Femur (tissue), 1 donor: ENCODE measurements around the gene RFC2.

Experiments used
- DNase-seq: peaks from one replicate; pipeline ENCODE4 v3.0.0-alpha.2; 2017

RFC2 gene

DNA sequence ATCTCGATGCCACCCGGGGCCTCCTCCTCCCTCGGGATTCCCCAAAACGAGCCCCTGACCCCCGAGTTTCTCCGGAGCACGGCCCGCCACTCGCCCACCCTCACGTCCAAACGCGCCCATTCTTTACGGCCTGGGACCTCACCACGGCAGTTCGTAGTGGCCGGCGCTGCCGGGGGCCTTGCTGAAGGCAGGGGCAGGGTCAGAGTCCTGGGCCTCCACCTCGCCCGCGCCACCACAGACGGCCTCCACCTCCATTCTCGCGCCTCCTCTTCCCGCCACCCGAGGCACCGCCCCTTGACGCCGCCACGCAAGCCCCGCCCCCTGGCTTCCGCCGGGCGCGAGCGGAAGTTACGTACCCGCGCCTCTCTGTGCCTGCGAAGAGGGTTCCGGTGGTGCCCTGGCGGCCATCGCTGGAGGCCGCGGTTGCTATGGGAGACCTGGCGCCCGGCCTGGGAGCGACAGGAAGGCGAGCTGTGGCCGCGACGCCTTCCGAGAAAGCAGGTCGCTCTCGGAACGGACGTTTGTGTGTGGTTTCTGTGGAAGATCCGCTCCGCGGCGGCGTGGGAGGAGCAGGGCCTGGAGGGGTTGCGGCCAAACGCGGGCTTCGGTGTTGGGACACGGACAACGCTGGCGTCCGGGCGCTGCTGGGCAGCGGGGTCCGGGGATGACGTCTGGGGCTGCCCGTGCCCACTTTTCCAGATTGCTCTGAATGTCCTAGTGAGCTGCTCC lies at the start of gene RFC2:
Gene RFC2, minus strand, starts transcription at position 271 of the 729 bp plus-strand sequence. Its CDS starts 16 bp downstream, at position 255.
- peak; percentile 99 for DNase-seq

DNA sequence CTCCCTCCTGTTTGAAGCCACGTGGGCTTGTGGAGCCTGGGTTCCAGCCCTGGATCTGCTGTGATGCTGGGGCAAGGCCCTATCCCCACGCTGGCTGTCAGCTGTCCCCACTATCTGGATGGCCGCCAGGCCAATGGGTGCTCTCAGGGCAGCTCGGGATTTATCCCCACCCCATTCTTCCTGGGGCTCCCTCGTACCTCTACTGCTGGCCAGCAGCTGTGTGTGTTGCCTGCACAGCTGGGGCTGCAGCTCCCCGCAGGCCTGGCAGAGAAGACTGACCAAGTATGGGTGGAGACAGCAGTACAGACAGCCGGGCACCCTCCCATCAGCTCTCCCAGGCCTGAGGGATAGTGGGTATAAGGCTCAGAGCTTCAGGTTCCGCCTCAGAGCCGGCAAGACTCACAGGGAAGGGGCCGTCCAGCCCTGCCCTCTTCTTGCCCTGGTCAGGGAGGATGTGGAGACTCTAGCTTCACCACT lies 48.6 kb upstream of the RFC2 start:
- DNase-seq: peak; percentile 56

DNA sequence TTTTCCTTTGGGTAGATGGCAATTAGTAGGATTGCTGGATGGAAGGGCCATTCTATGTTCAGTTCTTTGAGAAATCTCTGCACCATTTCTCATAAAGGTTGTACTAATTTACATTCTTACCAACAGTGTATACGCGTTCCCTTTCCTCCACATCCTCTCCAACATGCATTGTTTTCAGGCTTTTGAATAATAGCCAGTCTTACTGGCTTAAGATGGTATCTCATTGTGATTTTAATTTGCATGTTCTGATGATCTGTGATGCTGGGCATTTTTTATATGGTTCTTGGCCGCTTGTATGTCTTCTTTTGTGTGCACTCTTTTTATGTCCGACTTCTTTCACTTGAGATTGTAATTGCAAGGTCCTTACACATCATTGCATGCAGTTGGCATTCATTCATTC lies 46.7 kb upstream of the RFC2 start:
- DNase-seq: no peak

DNA sequence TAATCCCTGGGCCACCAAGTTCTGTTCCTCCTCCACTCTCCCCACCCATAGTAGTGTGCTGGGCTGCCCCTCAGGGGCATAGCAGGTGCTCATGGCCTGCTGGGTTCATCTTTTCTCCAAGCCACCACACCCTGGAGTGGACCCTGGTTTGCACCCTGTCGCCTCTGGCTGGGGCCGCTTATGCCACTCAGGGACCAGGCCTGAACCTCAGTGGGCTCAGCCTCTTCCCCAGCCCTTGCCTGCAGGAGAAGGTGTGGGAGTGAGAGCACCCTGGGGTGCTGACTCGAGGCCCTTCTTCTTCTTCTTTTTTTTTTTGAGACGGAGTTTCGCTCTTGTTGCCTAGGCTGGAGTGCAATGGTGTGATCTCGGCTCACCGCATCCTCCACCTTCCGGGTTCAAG lies 45.2 kb upstream of the RFC2 start:
- DNase-seq: no peak

DNA sequence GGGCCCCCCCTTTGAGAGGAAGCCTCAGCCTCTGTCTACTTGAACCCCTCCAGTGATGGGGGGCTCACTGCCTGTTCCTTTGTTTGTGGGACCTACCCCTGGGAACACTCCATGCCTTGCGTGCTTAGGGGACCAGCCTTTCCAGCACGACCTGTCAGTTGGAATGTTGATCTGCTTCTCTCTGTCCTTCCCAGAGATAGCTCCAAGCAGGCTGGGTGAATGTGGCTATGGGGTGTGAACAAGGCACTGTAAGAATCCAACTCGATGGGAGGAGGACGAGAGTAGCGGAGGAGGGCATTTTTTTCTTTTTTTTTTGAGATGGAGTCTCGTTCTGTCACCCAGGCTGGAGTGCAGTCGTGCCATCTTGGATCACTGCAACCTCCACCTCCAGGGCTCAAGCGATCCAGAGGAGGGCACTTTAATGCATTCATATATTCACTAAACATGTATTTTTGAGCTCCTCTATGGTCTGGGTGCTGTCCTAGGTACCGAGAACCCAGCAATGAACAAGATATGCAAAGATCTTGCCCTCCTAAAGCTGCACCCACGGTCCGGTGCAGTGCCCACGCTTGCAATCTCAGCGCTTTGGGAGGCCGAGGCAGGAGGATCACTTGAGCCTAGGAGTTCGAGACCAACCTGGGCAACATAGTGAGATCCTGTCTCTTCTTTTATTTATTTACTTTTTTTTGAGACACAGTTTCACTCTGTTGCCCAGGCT lies 43.5 kb upstream of the RFC2 start:
- DNase-seq: no peak

DNA sequence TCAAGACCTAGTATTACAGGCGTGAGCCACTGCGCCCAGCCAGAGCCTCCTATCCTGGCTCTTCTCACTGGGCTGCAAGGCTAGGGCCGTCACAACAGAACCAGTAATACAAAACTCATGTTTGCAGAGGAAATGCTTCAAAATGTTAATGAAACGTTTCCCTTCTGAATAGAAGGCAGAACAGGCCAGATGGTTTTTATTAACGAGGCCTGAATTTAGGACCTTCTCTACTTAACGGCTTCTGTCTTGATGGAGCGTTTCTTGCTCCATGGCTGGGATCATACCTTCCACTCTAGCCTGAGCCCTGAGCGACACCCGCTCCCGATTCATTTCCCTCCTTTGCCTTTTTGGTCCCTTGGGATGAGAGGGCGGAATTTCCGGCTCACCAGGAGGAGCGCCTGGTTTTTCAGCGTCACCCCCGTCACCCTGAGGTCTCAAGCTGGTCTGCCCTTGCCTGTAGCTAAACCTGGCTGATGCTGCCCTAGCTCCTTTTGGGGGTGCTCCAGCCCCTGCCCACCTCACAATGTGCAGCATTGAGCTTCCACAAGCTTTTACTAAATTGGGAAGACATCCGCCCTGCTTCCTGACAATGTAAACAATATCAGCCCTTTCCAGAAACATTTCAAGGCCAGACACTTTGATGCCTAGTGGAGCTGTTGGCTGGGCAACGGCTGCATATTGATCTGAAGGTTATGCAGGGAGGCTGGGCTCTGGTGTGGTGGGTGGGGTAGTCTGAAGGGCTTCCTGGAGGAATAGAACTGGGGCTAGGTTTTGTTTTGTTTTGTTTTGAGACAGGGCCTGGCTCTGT lies 40.2 kb upstream of the RFC2 start:
- DNase-seq: peak; percentile 55

DNA sequence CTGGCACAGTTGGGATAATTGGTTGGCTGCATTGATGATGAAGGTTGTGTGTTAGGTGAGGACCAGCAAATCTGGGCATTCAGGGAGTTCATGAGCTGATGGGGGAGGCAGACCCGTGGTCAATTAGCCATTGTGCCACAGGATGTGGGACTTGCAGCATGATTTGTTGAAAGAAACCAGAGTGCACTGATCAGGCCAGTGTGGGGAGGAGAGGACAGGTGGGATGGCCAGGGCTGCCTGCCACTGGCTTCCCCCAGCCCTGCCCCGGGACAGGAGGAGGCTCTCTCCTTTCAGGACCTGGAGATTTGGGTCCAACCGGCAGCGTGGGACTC lies 39.3 kb upstream of the RFC2 start:
- DNase-seq: no peak

DNA sequence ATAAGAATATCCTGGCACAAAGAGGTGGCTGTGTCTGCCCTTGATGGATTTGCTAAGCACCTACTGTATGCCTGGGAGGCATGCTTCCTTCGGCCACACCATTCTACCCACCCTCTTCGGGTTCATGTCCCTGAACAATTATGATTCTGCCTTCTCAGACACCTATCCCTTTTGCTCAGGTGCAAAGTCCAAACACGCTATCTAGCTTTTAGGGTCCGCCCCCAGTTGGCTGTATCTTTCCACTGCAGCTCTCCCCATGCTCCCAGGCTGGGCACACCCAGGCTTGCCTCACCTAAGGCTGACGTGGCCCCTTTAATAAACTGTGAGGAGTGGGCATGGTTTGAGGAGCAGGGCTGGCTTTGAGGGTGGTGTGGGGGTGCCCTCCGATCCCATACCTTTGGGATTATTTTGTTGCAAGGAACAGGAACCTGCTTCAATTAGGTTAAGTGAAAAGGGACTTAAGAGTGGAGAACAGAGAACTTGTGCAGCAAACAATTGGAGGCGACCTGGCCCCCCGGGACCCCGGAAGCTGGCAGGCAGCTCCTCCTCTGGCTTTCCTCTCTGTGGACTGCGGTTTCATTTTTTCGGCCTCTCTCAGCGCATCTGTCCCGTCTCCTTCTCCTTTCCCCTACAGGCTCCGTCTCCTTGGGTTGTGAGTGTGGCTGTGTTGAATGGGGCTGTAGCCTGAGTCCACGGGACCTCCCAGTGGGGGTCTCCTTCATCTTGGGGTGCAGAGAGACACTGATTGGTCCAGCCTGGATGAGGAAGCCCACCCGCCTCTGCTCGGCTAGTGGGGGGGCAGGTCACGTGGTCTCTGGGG lies 38.8 kb upstream of the RFC2 start:
- DNase-seq: no peak

DNA sequence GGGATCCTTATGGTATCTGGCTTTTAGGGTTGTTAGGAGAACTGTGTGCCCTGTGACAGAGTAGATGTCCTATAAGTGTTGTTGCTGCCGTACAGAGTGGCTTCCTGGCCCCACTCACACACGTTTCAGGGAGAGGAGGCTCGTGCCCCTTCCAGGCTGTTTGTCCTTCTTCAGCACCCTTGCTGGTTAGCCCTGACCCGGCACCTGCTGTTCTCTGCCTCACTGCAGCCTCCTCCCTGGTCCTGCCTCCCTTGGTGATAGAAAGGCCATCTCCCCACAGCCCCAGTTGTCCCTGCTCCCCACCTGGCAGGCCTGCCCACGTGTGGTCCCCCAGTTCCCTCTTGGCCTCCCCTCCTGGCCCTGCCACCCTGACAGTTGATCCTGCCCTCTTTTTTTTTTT lies 37.3 kb upstream of the RFC2 start:
- no peak for DNase-seq

DNA sequence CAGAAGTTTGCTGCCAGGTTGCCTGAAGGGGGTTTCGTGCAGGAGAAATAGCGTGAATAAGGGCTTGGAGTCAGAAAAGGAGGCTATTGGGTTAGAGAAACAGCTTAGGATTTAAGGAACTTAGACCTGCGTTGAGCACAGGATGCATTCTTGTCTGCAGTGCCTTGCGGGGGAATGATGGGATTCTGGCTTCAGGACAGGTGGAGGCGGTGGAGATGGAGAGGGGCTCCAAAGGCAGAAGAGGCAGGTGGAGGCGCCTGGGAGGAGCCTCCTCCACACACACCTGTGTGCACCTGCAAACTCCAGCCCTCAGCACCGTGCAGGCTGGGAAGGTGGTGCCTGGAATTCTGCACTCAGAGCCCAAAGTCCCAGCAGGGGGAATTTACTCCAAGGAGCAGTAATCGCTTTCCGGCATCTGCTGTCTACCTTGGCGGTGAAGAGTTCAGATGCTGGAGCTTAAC lies 36.8 kb upstream of the RFC2 start:
- no peak for DNase-seq

DNA sequence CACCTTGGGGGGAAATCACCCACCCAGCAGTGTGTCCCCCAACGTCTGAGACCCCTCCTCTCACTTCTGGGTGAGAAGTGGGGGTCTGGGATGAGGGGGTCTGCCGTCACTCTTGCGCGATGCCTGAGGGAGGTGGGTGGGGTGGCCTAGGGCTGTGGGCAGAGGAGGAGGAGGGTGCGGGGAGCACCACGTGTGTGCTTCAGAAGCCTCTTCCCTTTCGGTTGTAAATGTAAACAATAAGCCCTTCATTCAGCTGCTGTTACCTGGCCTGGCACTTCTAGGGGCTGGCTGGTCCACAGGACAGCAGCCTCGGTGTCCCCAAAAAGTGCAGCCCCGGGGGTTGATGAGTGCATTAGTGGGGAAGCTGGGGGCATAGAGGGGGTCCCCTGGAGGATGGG lies 36.4 kb upstream of the RFC2 start:
- no peak for DNase-seq

DNA sequence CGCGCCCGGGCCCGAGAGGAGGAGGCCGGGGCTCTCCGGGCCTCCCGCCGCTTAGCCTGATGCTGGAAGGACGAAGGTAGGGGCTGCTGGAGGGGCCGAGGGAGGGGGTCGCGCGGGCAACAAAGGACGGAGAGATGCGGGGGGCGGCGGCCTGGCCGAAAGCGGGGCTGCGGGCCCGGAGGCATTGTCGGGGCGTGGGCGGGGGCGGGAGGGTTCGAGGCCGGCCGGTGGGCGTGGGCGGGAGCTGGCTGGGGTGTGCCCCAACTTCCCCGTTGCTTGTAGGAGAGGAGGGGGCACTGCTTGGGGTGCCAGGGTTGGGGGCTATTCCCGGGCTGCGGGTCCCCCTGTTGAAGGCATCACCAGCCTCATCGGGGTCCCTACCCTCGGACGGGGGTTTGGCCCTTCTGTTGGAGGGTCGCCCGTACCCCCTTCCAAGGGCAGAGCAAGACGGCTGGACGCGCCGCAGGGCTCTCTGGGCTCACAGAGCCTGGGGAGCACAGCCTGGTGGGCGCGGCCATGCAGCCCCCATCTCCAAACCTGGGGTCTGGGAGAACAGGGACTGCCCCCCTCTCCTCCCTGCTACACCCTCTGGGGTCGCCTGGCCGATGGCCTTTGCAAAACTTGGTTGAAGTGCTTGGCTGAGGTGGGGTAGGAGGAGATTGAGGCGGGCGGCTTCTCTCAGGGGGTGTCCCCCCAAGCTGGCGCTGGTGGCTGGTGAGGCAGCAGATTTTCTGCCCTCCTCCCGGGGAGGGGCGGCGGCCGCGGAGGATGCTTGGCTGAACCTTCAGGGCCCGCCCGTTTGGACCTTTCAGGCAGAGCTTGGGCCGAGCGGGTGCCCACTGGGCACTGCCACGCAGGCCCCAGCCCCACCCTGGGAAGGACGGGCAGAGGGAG lies 35.7 kb upstream of the RFC2 start:
- peak; percentile 56 for DNase-seq

DNA sequence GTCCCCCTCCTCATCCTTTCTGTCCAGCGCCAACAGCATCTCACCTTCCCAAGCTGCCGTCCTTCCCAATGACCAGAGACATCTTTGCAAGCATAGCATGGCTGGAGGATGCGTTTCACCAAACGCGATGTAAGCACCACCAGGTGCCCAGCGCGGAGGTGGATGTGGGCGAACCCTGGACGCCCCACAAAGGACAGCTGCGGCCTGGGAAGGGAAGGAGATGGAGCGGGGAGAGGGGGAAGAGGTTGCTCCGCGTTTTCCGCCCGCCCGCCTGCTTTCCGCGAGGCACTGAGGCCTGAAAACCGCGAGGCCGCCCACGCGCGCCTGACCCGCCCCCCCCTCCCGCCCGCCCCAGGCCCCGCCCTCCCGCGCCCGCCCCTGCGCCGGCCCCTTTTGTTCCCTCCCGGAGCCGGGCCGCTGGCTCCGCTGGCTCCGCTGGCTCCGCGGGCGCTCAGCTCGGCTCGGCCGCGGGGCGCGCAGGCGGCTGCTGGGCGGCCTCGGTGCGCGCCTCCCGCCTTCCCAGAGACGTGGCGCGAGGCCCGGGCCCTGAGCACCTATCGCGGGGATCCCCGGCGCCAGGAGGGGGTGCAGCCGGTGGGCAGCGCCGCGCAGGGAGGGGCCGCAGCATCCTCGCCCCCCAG lies 34.9 kb upstream of the RFC2 start, which contains the start of gene CLIP2:
Gene CLIP2, plus strand, starts transcription at position 390 of the 641 bp plus-strand sequence. CDS start 28,140 bp downstream, outside the sequence.
- DNase-seq: peak; percentile 94

DNA sequence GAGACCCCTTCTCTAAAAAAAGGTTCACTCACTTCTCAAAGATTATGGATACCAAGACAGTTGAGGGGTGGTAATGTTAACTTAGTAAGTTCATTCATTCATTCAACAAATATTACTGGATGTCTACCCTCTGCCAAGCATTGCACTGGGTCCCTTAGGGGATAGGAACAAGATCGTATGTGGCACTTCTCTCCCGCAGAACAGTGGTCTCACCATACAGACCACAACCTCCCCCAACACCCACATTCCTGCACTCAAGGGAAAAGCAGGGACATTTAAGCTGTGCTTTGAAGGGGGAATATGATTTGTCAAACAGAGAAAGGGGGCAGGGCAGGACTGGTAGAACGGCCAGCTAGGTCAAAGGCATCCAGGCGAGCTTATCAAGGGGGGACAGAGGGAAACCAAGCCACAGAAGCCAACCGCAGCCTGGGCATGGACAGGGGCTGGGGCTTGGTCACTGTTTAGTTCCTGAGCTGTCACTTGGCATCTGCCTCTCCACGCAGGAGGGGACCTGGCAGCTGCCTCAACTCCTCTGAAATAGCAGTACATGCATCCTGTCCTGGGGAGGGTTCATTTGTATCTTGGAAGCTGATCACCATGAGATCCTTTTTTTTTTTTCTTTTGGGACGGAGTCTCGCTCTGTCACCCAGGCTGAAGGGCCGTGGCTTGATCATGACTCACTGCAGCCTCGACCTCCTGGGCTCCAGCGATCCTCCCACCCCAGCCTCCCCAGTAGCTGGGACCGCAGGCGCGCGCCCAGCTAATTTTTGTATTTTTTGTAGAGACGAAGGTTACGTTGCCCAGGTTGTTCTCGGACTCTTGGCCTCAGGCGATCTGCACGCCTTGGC lies 34.1 kb upstream of the RFC2 start:
- no peak for DNase-seq

DNA sequence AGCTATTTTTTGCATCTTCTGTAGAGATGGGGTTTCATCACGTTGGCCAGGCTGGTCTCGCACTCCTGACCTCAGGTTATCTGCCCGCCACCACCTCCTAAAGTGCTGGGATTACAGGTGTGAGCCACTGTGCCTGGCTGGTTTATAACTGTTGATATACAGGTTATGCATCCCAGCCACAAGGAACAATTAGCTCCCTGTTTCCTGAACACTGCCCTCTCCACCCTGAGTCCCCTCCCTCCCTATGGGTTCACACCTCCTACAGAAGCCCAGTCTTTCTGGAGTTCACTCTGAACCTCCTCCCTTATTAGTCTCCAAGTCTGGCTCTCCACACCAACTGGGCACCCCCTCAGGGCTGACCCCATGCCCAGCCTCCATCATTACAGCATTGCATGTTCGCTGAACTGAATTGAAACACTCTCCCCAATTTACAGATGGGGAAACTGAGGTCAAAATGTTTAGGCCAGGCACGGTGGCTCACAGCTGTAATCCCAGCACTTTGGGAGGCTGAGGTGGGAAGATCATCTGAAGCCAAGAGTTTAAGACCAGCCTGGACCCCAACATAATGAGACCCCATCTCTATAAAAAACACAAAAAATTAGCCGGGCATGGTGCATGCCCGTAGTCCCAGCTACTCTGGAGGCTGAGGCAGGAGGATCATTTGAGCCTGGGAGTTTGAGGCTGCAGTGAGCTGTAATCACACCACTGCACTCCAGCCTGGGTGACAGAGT lies 33.3 kb upstream of the RFC2 start:
- DNase-seq: no peak

DNA sequence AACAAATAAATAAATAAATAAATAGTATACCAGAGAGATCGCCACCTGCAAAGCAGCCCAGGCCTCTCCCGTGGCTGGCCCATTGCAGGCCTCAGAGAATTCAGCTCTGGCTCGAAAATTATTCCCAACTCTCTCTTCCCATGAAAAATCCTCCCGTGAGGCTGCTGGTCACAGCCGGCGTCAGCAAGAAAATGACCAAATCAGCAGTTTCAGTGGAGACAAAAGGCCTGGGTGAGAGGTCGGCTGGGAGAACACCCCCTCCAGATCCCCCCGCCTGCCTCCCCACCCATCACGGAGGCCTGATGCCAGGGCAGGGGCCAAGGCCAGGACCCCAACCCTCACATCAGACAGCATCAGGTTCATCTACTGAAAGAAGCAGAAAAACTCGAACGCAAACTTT lies 31.9 kb upstream of the RFC2 start:
- DNase-seq: no peak

DNA sequence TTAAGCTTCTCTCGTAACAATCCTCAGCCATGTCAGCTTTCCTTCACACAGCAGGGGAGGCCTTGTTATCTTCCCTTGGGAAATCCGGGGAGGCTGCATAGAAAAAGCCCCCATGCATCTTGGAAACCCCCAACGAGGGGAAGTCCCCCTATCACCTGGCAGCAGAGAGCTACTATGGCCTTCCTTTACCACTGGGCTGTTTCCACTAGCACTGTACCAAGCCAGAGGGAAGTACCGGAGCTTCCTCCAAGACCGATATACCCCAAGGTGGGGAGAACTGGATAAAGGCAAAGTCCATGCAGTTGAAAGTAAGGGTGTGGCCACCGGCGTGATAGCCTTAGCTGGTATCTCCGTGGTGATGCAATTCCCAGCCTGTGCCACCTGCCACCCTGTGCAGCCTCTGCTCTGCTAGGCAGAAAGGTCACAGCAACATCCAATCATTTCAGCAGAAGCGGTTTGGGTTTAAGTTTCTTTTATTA lies 30.6 kb upstream of the RFC2 start:
- DNase-seq: no peak

DNA sequence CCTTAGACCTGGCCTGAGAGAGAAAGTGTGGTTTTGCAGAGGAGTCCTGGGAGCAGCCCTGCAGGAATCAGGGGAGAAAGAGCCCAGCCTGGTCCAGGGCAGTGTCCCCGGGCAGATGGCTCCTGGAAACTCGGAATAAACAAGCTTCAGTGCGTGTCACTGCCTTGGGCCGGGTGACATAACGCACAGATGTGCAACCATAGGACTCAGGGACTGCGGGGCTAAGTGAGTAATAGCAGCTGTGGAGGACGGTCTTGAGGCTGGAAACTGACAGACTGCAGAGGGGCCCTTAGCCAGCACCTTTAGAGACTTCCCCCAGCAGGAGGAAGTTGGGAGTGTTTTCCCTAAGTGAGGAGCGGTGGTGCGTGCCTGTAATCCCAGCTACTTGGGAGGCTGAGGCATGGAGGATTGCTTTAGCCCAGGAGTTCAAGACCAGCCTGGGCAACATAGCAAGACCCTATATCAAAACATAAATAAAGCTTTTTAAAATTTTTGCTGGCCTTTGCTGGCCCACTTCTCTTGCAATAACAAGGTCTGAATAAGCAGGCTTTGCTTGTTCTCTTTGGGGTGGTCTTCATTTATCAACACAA lies 29.8 kb upstream of the RFC2 start:
- no peak for DNase-seq
